Measurements from ENCODE around the gene FIBCD1. TPM values are rescaled to one million over a fixed set of nuclear protein-coding genes. Genes with fewer than 3 reads are reported as not detected.

Gene FIBCD1
- total RNA-seq, 2 experiments from 2014 or later: not detected

DNA sequence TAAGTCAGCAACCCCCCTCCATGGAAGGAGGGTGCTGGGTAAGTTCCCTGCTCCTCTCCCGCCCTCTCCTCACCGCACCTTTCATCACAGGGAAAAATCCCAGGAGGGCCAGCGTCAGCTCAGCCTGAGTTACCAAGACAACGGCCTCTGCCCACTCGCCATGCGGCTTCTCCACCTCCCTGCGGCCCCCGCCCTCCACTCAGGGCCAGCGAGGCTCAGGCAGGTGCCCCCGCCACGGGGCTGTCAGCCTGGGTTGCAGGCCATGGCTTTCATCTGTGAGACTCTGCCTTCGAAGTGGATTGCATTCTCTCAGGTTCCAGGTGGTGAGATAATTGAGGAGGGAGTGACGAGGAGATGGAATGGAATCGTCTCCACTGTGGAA is 42.7 kb upstream of the FIBCD1 start:
- POLR2A ChIA-PET: no interaction called here

DNA sequence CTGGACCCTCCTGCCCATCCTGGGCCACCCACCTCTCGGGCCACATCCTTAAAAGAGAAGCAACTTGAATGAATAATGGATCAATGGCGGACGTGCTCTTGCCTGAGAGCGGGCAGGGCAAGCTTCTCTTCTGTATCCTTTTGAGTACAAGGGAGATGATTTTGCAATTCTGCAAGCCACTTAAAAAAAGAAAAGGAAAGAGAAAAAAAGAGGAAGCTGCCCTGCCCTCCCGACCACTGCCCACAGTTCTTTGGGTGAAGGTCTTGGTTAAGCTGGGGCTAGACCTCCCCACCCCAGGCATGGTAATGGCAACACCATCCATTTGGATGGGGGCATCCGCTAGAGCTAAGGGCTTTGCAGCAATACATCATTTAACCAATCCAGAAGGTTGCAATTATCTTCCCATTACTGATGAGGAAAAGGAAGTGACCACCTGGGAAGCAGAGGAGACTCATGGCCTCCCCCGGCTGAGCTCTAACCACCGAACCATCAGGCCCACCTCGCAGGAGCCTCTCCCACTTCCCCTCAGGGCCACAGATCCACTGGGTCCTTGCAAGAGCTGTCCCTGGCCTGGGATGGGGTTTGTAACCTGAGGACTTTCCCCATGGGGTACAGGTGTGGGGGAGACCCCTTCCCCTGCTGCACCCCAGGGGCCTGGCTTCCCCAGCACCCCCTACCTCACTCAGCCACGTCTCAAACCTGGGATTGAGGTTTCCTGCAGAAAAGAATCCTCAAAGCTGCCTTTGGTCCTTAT is 42.1 kb upstream of the FIBCD1 start:
- Mint-ChIP-seq H3K4me1 (ENCODE audit: low read depth) (no peaks in the 10 kb centered on the region), H3K27me3 (ENCODE audit: low read depth) (no peaks in the 10 kb centered on the region), H3K4me3 (no peak overlapping the region), H3K36me3 (ENCODE audit: low read depth) (no peaks in the 10 kb centered on the region), H3K27ac (no peak overlapping the region), H3K9me3 (ENCODE audit: insufficient read depth) (no peaks in the 10 kb centered on the region)
- POLR2A ChIA-PET: no interaction called here
- no peak for ATAC-seq
- no peak for DNase-seq
- CTCF ChIA-PET: interaction anchor here (1.6 kb wide), 1 partner anchor 18 kb away, joined by 3 read pairs; no protein-coding TSS in a partner anchor

More for the DNA sequence above, 42.7 kb upstream of the FIBCD1 start:
- ATAC-seq: no peak
- H3K9me3 Mint-ChIP-seq (ENCODE audit: insufficient read depth): no peaks in the 10 kb centered on the region
- no peak for DNase-seq
- CTCF ChIA-PET: interaction anchor here (1.6 kb wide), 1 partner anchor 18 kb away, joined by 3 read pairs; no protein-coding TSS in a partner anchor
- no peak overlapping the region for H3K4me3 Mint-ChIP-seq
- H3K27ac Mint-ChIP-seq: no peak overlapping the region
- H3K36me3 Mint-ChIP-seq (ENCODE audit: low read depth): no peaks in the 10 kb centered on the region
- H3K27me3 Mint-ChIP-seq (ENCODE audit: low read depth): no peaks in the 10 kb centered on the region
- H3K4me1 Mint-ChIP-seq (ENCODE audit: low read depth): no peaks in the 10 kb centered on the region

DNA sequence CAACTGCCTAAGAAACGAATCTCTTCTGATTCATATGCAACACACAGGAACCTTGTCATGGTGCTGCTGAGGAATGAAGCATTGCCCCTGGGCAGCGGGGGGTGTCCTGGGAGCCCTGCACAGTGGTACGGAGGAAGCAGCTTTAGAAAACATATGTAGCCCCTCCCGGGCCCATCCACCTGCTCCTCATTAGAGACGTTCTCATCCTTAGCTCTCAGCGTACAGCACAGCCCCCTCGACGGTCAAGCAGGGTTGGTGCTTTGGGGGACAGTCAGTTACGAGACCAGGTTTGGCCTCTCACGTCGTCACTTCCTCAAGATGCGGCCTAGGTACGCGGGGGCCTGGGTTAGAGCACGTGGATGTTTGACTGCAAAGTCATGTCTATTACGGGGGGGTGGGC is 41.5 kb upstream of the FIBCD1 start:
- Mint-ChIP-seq H3K27ac (no peak overlapping the region), H3K27me3 (ENCODE audit: low read depth) (no peaks in the 10 kb centered on the region), H3K4me3 (no peak overlapping the region), H3K9me3 (ENCODE audit: insufficient read depth) (no peaks in the 10 kb centered on the region), H3K36me3 (ENCODE audit: low read depth) (no peaks in the 10 kb centered on the region), H3K4me1 (ENCODE audit: low read depth) (no peaks in the 10 kb centered on the region)
- DNase-seq (no peak), ATAC-seq (no peak)
- ChIA-PET CTCF (no interaction called here), POLR2A (no interaction called here)

DNA sequence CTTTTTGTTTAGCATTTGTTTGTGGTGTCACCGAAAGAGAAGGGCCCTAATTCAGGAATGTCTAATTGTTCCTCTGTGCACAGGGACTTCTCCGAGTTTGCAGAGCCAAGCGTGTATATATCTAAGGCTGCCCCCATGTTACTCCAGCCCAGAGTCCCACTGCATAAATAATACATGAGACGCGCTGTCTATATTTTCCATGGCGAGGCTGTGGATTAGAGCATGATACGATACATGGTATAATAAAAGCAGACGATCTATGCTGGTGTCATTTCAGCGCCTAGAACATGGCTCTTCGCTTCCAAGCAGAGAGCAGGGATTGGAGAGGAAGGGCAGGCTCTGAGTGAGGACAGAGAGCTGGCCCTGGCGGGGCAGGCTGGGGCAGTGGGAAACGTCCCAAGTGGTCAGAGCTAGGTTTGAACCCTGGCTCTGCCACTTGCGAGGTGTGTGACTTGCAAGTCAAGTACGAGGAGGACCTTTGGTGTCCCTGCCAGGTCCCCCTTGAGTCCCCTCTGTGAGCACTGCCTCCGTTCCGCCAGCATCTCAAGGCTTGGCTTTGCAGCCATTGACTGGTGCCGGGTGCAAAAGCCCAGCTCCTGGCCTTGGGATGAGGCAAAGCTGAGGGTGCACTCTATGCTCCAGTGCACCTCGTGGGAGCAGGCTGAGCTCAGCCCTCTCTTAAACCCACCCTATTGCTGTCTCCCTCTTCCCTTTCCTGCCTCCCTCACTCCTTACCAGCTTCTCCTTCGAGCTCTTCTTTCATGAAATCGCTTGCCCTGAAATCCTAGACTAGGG is 40.7 kb upstream of the FIBCD1 start:
- POLR2A ChIA-PET: no interaction called here

DNA sequence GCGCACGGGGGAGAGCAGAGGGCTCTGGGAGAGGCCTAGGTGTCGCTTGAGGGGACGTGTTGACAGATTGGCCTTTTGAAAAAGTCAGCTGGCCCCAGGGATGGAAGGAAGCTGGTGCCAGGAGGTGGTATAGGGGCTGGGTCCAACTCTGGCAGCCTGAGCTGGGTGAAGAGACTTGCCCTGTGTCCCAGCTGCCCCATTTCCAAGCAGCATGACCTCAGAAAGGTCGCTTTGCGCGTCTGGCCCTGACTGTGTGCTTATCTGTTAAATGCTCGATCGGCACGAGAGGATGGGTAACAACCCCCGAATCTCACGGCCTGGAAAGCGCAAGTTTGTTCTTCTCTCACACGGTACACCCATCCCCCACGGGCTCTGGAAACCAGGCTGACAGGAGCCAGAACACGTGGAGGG is 38.8 kb upstream of the FIBCD1 start:
- ATAC-seq: no peak
- no peaks in the 10 kb centered on the region for H3K36me3 Mint-ChIP-seq (ENCODE audit: low read depth)
- no peaks in the 10 kb centered on the region for H3K4me1 Mint-ChIP-seq (ENCODE audit: low read depth)
- no peaks in the 10 kb centered on the region for H3K9me3 Mint-ChIP-seq (ENCODE audit: insufficient read depth)
- CTCF ChIA-PET: no interaction called here
- POLR2A ChIA-PET: no interaction called here
- no peak for DNase-seq
- H3K27me3 Mint-ChIP-seq (ENCODE audit: low read depth): no peaks in the 10 kb centered on the region
- no peak overlapping the region for H3K27ac Mint-ChIP-seq
- no peak overlapping the region for H3K4me3 Mint-ChIP-seq

More for the DNA sequence above, 40.7 kb upstream of the FIBCD1 start:
- no peaks in the 10 kb centered on the region for H3K9me3 Mint-ChIP-seq (ENCODE audit: insufficient read depth)
- no peaks in the 10 kb centered on the region for H3K36me3 Mint-ChIP-seq (ENCODE audit: low read depth)
- H3K4me1 Mint-ChIP-seq (ENCODE audit: low read depth): no peaks in the 10 kb centered on the region
- H3K4me3 Mint-ChIP-seq: no peak overlapping the region
- CTCF ChIA-PET: no interaction called here
- no peak overlapping the region for H3K27ac Mint-ChIP-seq
- DNase-seq (no peak), ATAC-seq (no peak)
- no peaks in the 10 kb centered on the region for H3K27me3 Mint-ChIP-seq (ENCODE audit: low read depth)

DNA sequence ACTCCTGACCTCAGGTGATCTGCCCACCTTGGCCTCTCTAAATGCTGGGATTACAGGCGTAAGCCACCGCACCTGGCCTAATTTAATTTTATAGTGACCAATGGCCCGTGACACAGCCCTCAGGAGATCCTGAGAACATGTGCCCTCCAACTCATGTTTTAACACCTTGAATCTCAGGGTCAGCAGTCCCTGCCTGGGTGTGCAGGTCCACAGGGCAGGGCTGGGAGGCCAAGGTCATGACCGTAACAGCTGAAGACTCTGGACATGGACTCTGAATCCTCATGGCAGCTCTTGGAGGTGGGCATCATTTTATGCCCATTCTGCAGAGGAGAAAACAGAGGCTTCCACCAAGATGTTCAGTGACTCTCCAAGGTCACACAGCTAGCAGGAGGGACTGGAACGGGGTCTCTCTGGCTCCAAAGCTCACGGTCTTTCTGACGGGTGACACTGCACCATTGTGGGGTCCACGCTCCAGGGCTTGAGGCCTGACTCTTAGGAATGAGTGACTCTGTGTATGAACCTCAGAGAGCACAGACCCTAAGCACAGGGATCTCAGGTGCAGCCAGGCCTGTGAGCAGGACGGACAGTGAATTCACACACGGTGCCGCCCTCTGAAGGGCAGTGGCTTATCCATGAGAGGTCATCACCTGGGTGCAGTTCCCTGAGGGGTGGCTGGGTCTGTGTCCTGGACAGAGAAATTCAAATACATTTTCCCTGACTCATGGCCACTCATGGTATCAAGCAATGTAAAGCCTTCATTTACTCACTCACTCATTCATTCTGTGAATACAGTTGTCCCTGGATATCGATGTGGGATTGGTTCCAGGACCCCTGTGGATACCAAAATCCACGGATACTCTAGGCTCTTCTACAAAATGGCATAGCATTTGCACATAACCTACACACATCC is 37.1 kb upstream of the FIBCD1 start:
- H3K9me3 Mint-ChIP-seq (ENCODE audit: insufficient read depth): no peaks in the 10 kb centered on the region
- no peaks in the 10 kb centered on the region for H3K27me3 Mint-ChIP-seq (ENCODE audit: low read depth)
- H3K36me3 Mint-ChIP-seq (ENCODE audit: low read depth): no peaks in the 10 kb centered on the region
- H3K27ac Mint-ChIP-seq: no peak overlapping the region
- ChIA-PET POLR2A (interaction anchor here (0.6 kb wide), 1 partner anchor 114 kb away, joined by 3 read pairs; no protein-coding TSS in a partner anchor), CTCF (no interaction called here)
- no peak for ATAC-seq
- H3K4me3 Mint-ChIP-seq: no peak overlapping the region
- no peaks in the 10 kb centered on the region for H3K4me1 Mint-ChIP-seq (ENCODE audit: low read depth)
- no peak for DNase-seq

DNA sequence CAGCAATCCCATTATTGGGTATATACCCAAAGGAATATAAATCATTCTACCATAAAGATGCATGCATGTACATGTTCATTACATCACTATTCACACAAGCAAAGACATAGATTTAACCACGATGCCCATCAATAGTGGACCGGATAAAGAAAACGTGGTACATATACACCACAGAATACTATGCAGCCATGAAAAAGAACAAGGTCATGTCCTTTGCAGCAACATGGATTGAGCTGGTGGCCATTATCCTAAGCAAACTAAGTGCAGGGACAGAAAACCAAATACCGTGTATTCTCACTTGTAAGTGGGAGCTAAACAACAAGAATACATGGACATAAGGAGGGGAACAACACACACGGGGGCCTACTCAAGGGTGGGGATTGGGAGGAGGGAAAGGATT is 36.1 kb upstream of the FIBCD1 start:
- no peak for DNase-seq
- no peaks in the 10 kb centered on the region for H3K36me3 Mint-ChIP-seq (ENCODE audit: low read depth)
- no peaks in the 10 kb centered on the region for H3K27me3 Mint-ChIP-seq (ENCODE audit: low read depth)
- H3K4me1 Mint-ChIP-seq (ENCODE audit: low read depth): no peaks in the 10 kb centered on the region
- no peaks in the 10 kb centered on the region for H3K9me3 Mint-ChIP-seq (ENCODE audit: insufficient read depth)
- POLR2A ChIA-PET: no interaction called here
- no peak overlapping the region for H3K27ac Mint-ChIP-seq
- CTCF ChIA-PET: no interaction called here
- H3K4me3 Mint-ChIP-seq: no peak overlapping the region
- ATAC-seq: no peak

DNA sequence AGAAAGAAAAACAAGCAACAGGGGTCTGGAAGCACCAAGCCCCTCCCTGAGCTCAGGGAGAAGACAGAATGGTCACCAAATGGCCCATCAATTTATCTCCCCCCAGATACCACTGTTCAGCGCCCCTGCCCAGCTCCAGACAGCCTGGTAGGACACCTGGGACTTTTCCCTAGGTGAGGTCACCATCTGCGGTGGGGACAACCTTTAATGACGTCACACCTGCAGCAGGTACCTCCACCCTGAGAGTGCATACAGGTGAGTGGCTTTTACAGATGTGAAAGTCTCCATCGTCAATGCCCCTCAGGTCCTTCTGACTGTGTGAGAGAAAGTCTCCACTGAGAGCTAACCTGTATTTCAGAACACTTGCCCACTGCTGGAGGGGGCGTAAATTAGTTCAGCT is 35.6 kb upstream of the FIBCD1 start:
- DNase-seq: no peak
- H3K4me1 Mint-ChIP-seq (ENCODE audit: low read depth): no peaks in the 10 kb centered on the region
- ChIA-PET POLR2A (no interaction called here), CTCF (no interaction called here)
- no peaks in the 10 kb centered on the region for H3K9me3 Mint-ChIP-seq (ENCODE audit: insufficient read depth)
- H3K4me3 Mint-ChIP-seq: no peak overlapping the region
- no peaks in the 10 kb centered on the region for H3K36me3 Mint-ChIP-seq (ENCODE audit: low read depth)
- ATAC-seq: no peak
- no peak overlapping the region for H3K27ac Mint-ChIP-seq
- H3K27me3 Mint-ChIP-seq (ENCODE audit: low read depth): no peaks in the 10 kb centered on the region

DNA sequence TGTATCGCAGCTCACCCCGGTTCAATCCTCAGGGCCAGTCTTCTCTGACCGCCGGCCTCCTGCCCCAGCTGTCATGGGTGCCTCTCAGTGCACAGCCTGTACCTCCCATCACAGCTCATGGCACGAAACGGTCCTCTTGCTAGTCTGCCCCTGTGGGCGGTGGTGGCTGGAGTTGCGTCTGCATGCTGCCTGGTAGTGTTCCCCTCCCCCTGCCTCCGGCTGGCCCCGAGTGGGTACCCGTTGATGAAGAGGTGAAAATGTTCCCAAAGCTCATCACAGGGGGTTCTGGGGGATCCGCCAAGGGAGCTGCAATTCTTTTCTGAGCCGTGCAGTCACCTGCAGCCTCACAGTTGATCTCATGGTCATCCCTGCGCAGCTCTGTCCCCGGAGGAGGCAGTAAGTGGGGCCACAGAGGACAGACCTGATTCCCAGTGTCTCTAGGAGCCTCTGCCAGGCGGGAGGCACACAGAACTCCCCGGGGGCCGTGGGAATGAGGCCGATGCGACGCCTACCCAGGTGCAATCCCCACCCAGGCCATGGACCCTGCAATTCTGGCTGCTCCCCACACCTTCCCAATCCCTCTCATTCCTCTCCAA is 34.7 kb upstream of the FIBCD1 start:
- no peak overlapping the region for H3K4me3 Mint-ChIP-seq
- H3K36me3 Mint-ChIP-seq (ENCODE audit: low read depth): no peaks in the 10 kb centered on the region

DNA sequence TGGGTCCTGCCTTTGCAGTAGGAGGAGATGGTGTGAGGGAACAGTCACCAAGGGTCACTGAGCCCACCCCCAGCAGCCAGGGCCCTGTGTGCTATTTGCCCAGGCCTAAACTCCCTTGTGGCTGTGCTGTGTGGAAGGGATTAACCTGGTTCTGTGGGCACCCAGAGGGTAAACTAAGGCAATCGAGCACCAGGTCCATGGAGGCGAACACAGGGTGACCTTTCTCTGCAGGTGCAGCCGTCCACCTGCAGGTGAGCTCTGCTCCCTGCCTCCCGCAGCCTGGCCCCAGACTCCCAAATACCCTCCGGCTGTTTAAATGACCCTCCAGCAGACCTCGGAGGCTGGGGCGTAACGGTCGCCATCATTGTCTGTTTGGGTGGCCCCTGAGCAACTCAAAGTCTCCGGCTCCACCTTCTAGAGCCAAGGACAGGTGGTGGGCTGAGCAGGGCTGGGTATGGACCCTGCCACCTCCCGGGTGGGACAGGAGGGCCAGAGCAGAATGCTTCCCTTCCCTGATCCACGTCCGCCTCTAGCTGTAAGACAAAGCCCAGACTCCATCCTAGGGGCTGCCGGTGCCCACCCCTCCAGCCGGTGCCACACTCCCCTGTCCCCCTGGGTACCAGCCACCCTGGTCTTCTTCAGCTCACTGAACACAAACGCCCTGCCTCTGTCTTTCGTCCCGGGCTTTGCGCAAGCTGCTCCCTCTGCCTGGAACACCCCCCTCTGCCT is 34.1 kb upstream of the FIBCD1 start:
- DNase-seq (no peak), ATAC-seq (no peak)
- Mint-ChIP-seq H3K27ac (no peak overlapping the region), H3K36me3 (ENCODE audit: low read depth) (no peaks in the 10 kb centered on the region), H3K4me3 (no peak overlapping the region), H3K27me3 (ENCODE audit: low read depth) (no peaks in the 10 kb centered on the region), H3K4me1 (ENCODE audit: low read depth) (no peaks in the 10 kb centered on the region), H3K9me3 (ENCODE audit: insufficient read depth) (no peaks in the 10 kb centered on the region)
- CTCF ChIA-PET: no interaction called here
- POLR2A ChIA-PET: no interaction called here

More for the DNA sequence above, 34.7 kb upstream of the FIBCD1 start:
- no peaks in the 10 kb centered on the region for H3K27me3 Mint-ChIP-seq (ENCODE audit: low read depth)
- no peaks in the 10 kb centered on the region for H3K4me1 Mint-ChIP-seq (ENCODE audit: low read depth)
- ChIA-PET CTCF (no interaction called here), POLR2A (no interaction called here)
- H3K9me3 Mint-ChIP-seq (ENCODE audit: insufficient read depth): no peaks in the 10 kb centered on the region
- DNase-seq (no peak), ATAC-seq (no peak)
- H3K27ac Mint-ChIP-seq: no peak overlapping the region

DNA sequence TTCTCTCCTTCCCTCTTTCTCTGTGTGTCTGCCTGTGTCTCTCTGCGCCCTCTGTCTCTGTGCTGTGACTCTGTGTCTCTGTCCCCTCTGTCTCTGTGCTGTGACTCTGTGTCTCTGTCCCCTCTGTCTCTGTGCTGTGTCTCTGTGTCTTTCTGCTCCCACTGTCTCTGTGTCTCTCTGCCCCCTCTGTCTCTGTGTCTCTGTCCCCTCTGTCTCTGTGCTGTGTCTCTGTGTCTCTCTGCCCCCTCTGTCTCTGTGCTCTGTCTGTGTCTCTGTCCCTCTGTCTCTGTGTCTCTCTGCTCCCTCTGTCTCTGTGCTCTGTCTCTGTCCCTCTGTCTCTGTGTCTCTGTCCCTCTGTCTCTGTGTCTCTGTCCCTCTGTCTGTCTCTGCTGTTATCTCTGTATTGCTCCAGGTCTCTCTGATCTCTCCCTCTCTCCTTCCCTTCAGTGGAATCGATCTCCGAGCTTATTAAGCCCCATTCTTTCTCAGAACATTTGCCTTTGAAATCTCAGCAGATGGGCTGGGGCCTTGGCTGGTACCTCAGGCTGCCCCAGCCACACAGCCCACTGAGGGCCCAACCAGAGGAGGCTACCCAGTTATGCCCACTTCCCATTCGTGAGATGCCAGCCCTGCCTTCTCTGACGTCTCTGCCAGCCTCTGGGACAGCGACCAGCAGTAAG is 33.4 kb upstream of the FIBCD1 start:
- no peak for DNase-seq
- ChIA-PET POLR2A (no interaction called here), CTCF (no interaction called here)
- Mint-ChIP-seq H3K9me3 (ENCODE audit: insufficient read depth) (no peaks in the 10 kb centered on the region), H3K36me3 (ENCODE audit: low read depth) (no peaks in the 10 kb centered on the region), H3K4me1 (ENCODE audit: low read depth) (no peaks in the 10 kb centered on the region), H3K4me3 (no peak overlapping the region), H3K27ac (no peak overlapping the region), H3K27me3 (ENCODE audit: low read depth) (no peaks in the 10 kb centered on the region)
- no peak for ATAC-seq
